ENCODE data around the gene LRTM2. TPM values are rescaled to one million over a fixed set of nuclear protein-coding genes. Genes with fewer than 3 reads are reported as not detected.

The LRTM2 gene
- total RNA-seq, 4 donors from 2014 or later = not detected

GRCh38 chr12:1794440-1795090 lies 25.8 kb upstream of the LRTM2 start:
- H3K4me1 ChIP-seq = peaks cover 0 to 56% (median 11%) of the 10 kb centered on the region in 3 donors
- H3K9me3 ChIP-seq = no peaks in the 10 kb centered on the region
- H3K27me3 ChIP-seq = no peaks in the 10 kb centered on the region
- no peak overlapping the region for H3K4me3 ChIP-seq
- peak overlapping the region in 1 of 4 donors; percentile 2 for H3K27ac ChIP-seq
- H3K36me3 ChIP-seq = no peaks in the 10 kb centered on the region
- TF ChIP-seq POLR2AphosphoS5 (IDR thresholded peaks at IDR 0.05) = no peak
- TF ChIP-seq EP300 (IDR thresholded peaks at IDR 0.05) = no peak
- TF ChIP-seq, protein P1, sequence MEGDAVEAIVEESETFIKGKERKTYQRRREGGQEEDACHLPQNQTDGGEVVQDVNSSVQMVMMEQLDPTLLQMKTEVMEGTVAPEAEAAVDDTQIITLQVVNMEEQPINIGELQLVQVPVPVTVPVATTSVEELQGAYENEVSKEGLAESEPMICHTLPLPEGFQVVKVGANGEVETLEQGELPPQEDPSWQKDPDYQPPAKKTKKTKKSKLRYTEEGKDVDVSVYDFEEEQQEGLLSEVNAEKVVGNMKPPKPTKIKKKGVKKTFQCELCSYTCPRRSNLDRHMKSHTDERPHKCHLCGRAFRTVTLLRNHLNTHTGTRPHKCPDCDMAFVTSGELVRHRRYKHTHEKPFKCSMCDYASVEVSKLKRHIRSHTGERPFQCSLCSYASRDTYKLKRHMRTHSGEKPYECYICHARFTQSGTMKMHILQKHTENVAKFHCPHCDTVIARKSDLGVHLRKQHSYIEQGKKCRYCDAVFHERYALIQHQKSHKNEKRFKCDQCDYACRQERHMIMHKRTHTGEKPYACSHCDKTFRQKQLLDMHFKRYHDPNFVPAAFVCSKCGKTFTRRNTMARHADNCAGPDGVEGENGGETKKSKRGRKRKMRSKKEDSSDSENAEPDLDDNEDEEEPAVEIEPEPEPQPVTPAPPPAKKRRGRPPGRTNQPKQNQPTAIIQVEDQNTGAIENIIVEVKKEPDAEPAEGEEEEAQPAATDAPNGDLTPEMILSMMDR (IDR thresholded peaks at IDR 0.05) = no peak
- TF ChIP-seq POLR2A (IDR thresholded peaks at IDR 0.05) = no peak
- ATAC-seq = no peak
- 67 to 90% methylated on average over 1 to 7 of the region's 15 CpGs for WGBS, 2 donors (ENCODE audit: low coverage in 1 of 2)

GRCh38 chr12:1795221-1795784 lies 25.1 kb upstream of the LRTM2 start:
- Histone ChIP-seq H3K27ac (peak overlapping the region in 3 of 4 donors; percentile 82 to 88 (median 88)), H3K4me3 (peak overlapping the region in 1 of 2 donors; percentile 71), H3K36me3 (no peaks in the 10 kb centered on the region), H3K27me3 (no peaks in the 10 kb centered on the region), H3K4me1 (peaks cover 0 to 56% (median 11%) of the 10 kb centered on the region in 3 donors), H3K9me3 (no peaks in the 10 kb centered on the region)
- ATAC-seq = no peak
- 24 to 77% methylated on average over 3 to 11 of the region's 19 CpGs for WGBS, 2 donors (ENCODE audit: low coverage in 1 of 2)
- TF ChIP-seq POLR2A (IDR thresholded peaks at IDR 0.05) = no peak
- no peak for TF ChIP-seq POLR2AphosphoS5 (IDR thresholded peaks at IDR 0.05)
- TF ChIP-seq EP300 (IDR thresholded peaks at IDR 0.05) = no peak
- TF ChIP-seq, protein P1 (IDR thresholded peaks at IDR 0.05) = no peak

DNA sequence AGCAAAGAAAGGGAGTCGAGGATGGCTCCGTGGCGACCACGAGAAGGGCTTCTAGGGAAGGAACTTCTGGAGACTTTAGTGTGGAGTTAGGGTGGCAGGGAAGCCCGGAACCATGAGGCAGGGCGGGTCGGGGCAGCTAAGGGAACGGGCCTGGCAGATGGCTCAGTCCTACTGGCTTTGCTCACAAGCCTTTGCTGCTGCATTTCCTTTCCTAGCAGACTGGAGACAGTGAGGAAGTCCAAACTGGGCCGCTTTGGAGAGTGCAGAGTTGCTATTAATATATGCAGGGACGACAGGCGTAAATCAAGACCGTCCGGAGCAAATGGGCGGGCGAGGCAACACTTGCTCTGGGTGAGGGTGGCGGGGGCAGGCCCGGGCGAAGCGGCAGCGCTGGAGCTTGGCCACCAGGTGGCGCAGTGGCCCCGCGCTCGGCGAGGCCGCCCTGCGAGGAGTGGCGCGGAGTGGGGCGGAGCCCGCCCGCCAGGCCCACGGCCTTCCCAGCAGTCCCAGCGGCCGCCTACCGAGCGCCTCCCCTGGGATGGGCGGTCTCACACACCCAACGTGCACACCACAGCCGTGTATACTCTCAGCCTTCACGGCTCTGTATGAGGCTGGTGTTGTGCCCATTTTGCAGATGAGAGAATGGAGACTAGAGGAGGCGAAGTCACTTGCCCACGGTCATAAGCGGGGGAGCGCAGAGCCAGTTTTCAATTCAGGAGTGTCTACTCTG lies 24.4 kb upstream of the LRTM2 start:
- Histone ChIP-seq H3K9me3 (no peaks in the 10 kb centered on the region), H3K27me3 (no peaks in the 10 kb centered on the region), H3K4me3 (peak overlapping the region; percentile 45 to 71), H3K36me3 (no peaks in the 10 kb centered on the region), H3K27ac (peak overlapping the region; percentile 30 to 88 (median 85)), H3K4me1 (peaks cover 0 to 50% (median 11%) of the 10 kb centered on the region in 3 donors)
- ATAC-seq = peak; percentile 96
- WGBS, 2 donors (ENCODE audit: low coverage in 1 of 2) = 13% methylated on average over 7 of the region's 45 CpGs; no CpG with 5 or more reads in 1 of the 2 donors
- TF ChIP-seq, protein P1 (IDR thresholded peaks at IDR 0.05) = peak in 3 of 4 experiments; percentile 99 to 100 (median 100)
- TF ChIP-seq POLR2A (IDR thresholded peaks at IDR 0.05) (peak; percentile 37 to 65), POLR2AphosphoS5 (IDR thresholded peaks at IDR 0.05) (peak; percentile 75), EP300 (IDR thresholded peaks at IDR 0.05) (no peak)

GRCh38 chr12:1796515-1797010 lies 23.8 kb upstream of the LRTM2 start:
- peak; percentile 30 for ATAC-seq
- H3K27ac ChIP-seq = peak overlapping the region; percentile 30 to 88 (median 85)
- no peaks in the 10 kb centered on the region for H3K9me3 ChIP-seq
- H3K27me3 ChIP-seq = no peaks in the 10 kb centered on the region
- H3K4me3 ChIP-seq = peak overlapping the region; percentile 45 to 71
- no peaks in the 10 kb centered on the region for H3K36me3 ChIP-seq
- WGBS, 2 donors (ENCODE audit: low coverage in 1 of 2) = no CpG with 5 or more reads among the region's 43 CpGs
- no peak for TF ChIP-seq POLR2AphosphoS5 (IDR thresholded peaks at IDR 0.05)
- TF ChIP-seq, protein P1 (IDR thresholded peaks at IDR 0.05) = no peak
- TF ChIP-seq POLR2A (IDR thresholded peaks at IDR 0.05) = no peak
- TF ChIP-seq EP300 (IDR thresholded peaks at IDR 0.05) = no peak
- H3K4me1 ChIP-seq = peaks cover 0 to 45% (median 11%) of the 10 kb centered on the region in 3 donors

All from gastroesophageal sphincter (tissue), 4 donors.